HG03066 (cell line): ENCODE measurements around the gene EPB41L4B.
"Not testable (repeated sequence)": the region's sequence is repeated elsewhere in the genome, so short reads cannot be mapped to it uniquely, and the experiment has no call there.

Experiments
- ATAC-seq: cut with Tn5 transposase; IDR thresholded peaks from one replicate; pipeline ENCODE4 v1.9.1; 2021; ENCODE audit warnings: low read depth; ENCODE audit not compliant: unreplicated experiment

The EPB41L4B gene

GRCh38 chr9:109320742-109321448 is at the start of gene EPB41L4B:
EPB41L4B (minus strand) TSS chr9:109321059; CDS start chr9:109320446, 613 bp downstream.
- peak; percentile 98 for ATAC-seq

DNA sequence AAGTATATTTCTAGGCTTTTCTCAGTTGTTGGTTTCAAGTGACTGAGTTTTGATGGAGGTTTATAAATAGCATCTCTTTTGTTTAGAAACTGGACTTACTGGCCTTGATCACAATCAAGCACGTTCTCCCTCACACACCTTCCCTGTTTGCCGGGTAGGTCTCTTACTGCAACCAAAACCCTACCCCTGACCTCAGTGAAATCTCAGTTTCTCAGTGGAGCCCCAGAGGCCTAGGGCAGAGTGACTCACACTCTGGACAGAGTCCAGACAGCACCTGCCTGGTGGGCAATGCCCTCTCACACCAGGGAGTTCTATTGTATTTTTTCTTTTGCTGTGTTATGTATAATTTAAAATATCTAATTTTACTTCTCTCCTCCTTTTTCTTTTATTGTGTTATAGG is 48.4 kb upstream of the EPB41L4B start:
- peak; percentile 75 for ATAC-seq

GRCh38 chr9:109360771-109361170 is 39.9 kb upstream of the EPB41L4B start:
- ATAC-seq: no peak

DNA sequence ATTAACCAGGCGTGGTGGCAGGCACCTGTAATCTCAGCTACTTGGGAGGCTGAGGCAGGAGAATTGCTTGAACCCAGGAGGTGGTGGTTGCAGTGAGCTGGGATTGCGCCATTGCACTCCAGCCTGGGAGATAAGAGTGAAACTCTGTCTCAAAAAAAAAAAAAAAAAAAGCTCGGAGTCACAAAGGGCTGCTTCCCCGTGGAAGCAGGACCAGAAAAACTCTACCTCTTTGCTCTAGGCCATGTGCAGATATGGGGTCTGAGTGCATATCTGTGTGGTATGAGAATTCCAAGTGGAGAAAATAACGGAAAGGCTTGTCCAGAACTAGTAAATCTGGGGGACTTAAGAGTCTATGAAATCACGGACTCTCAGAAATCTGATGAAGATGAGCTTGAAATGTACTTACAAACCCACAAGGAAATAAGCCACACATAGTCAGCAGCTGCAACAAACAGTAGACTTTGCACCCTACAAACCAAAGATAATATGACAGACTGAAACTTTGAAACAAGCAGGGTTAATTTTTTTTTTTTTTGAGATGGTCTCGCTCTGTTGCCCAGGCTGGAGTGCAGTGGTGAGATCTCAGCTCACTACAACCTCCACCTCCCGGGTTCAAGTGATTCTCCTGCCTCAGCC is 38.2 kb upstream of the EPB41L4B start:
- ATAC-seq: not testable (repeated sequence)

DNA sequence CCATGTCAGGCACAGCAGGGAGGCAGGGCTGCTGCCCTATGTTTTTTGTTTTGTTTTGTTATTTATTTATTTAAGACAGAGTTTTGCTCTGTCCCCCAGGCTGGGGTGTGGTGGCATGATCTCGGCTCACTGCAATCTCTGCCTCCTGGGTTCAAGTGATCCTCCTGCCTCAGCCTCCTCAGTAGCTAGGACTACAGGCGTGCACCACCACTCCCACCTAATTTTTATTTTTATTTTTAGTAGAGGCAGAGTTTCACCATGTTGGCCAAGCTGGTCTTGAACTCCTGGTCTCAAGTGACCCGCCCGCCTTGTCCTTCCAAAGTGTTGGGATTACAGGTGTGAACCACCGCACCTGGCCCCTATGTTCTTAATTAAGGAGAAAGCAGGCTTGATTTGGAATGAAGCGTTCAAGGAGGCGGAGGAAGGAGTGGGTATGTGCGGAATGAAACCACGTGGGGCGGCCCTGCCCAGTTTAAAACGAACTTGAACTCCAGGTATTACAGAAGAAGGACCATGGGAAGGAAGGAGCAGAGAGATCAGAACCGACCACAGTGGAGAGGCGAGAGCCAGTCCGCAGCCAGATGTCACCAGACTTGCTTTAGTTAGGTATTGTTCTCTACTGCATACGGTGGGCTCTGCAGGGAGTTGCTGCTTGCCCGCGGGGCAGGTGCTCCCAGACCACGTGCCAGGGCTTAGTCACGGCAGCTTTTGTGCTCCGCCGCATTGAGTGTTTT is 34.9 kb upstream of the EPB41L4B start:
- ATAC-seq: no peak

GRCh38 chr9:109354190-109354589 is 33.3 kb upstream of the EPB41L4B start:
- ATAC-seq: no peak

GRCh38 chr9:109351032-109351431 is 30.2 kb upstream of the EPB41L4B start:
- ATAC-seq: no peak

DNA sequence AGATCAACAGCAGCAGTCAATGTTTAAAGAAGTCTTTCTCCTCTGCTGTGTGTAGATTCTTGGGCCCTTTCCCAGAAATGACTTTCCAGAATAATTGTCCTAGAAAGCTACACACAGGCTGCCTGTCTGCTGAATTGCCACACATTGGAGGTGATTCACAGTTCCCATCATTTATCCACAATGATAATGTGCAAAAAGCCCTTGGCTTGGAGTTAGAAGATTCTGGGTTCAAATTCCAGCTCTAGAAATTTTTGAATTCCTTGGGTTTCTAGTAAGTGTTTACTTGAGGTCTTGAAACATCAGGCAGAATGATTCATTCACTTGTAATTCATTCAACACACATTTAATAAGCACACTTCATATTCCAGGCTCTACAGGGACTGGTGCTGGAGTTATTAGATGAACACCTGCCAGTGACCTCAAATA is 28.6 kb upstream of the EPB41L4B start:
- ATAC-seq: no peak

DNA sequence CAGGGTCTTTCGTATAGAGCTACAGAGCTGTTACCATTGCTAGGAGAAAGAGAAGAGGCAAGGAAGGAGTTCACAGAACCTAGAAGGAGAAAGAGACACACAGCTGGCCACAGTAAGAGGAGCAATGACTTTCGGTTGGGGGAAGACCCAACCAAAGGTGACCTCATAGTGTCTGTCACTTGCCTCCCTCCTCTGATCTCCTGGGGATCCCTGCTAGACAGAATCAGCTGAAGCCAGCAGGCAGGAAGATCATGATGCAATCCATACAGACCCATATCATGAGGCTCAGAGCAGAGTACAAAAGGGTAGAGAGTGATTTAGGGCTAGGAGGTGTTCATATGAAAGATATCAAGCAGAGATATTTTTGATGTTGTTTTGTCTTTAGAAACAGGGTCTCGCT is 26.0 kb upstream of the EPB41L4B start:
- ATAC-seq: no peak

- no peak for ATAC-seq
These were observed 24.0 kb upstream of the EPB41L4B start for GRCh38 chr9:109344866-109345265.

DNA sequence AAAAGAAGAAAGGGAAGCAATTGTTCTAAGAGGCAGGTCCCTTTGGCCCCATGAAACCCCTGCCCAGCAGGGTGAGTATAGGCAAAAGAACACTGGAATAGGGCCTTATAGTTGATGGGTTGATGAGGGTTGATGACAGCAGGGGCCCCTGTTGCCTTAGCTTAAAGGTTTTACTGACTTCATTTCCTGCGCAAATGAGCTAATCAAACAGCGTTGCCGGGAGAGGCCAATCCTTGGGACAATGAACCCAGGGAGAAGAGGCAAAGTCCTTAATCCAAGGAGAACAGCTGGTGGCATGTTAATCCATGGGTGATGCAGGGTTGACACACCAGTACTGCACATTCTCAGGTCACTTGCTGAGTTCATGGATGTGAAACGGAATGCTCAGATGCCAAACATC is 22.0 kb upstream of the EPB41L4B start:
- ATAC-seq: no peak

- no peak for ATAC-seq
These were observed 20.7 kb upstream of the EPB41L4B start for GRCh38 chr9:109341561-109341960.

DNA sequence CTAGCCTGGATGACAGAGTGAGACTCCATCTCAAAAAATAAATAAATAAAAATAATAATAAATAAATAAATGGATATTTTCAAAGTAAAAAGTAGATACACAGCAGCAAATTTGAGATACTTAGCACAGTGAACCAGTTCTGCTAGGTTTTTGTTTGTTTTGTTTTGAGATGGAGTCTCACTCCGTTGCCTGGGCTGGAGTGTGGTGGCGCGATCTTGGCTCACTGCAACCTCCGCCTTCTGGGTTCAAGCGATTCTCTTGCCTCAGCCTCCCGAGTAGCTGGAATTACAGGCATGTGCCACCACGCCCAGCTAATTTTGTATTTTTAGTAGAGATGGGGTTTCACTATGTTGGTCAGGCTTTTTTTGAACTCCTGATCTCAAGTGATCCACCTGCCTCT is 20.1 kb upstream of the EPB41L4B start:
- ATAC-seq: not testable (repeated sequence)

DNA sequence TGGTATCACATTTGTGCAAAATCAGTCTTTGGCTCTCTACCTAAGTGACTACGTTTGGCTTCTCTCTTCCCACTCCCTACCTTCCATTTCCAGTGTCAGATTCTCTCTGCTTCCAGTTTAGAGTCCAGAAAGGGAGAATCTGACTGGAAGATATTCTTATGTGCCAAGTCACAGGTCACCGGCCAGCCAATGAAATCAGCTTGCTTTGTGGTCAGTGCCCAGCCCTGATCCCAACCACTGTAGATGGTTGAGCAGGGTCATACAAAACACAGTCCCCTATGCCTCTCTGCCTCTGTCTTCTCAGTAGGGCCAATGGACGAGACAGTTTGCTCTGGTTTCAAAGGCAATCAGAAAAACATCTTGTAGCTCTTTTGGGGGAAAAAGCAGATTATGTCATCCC is 15.6 kb upstream of the EPB41L4B start:
- no peak for ATAC-seq

GRCh38 chr9:109335929-109336328 is 15.1 kb upstream of the EPB41L4B start:
- no peak for ATAC-seq

- ATAC-seq: no peak
These were observed 14.3 kb upstream of the EPB41L4B start for GRCh38 chr9:109335121-109335520.

DNA sequence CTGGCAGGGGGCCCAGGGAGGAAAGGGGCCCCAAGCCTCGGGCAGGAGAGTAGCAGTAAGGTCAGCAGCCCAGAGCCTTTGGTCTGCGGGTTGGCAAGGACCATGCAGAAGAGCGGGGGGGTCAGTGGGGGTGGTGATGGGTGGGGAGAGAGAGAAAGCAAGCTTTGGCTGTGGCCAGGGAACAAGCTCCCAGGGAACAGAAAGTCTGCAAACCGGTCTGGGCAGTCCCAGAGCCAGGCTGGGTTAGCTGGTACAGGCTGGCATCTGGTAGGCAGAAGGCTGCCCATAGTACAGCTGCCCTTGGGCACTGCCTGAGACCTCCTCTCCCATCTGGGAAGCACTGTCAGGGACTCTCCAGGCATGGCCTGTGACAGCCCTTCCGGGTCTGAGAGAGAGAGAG is 10.5 kb upstream of the EPB41L4B start:
- no peak for ATAC-seq

DNA sequence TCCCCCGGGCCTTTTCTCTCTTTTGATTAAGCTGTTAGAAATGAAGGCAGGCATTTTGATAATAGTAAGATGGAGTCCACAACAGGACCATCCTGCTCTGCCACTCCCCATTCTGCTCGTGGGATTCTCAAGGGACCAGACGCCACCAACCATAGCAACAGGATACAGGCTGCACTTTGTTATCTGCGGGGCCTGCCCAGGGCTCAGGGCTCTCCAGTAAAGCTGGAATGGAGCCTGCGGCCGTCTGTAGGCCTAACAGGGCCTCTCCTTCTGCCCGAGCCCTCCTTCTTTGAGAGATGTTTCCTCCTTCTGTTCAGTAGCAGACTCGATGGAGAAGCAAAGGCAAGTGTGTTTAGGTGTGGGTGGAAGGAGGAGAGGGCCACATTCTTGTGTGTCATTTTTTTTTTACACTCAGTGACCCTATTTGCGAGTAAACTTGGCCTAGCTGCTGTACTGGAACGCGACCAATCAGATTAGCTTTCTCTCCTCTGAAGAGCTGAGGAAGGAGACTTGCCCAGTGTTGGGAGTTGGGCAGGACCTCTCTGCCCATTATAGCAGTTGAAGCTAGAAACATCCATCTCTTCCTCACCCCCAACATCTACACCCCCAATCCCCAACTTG is 8.9 kb upstream of the EPB41L4B start:
- ATAC-seq: no peak

- no peak for ATAC-seq
These were observed 8.2 kb upstream of the EPB41L4B start for GRCh38 chr9:109328978-109329637.

DNA sequence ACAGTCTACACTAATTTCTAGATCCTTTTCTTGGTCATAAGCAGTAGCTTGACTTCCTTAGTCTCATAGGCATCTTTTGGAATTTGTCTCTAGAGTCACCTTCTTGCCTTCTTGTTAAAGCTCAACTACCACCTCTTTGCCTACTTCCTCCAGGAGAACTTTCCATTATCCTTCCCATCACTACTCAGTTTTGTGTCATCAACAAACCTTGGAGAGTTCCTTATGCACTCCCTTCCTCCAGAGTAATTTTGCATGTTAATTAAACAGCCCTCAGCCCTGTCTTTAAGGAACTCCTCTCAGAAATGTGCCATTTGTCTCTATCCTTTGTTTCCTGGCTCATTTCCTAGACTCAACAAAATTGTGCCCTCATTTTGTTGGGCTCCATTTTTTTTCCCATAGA is 4.2 kb upstream of the EPB41L4B start:
- no peak for ATAC-seq

DNA sequence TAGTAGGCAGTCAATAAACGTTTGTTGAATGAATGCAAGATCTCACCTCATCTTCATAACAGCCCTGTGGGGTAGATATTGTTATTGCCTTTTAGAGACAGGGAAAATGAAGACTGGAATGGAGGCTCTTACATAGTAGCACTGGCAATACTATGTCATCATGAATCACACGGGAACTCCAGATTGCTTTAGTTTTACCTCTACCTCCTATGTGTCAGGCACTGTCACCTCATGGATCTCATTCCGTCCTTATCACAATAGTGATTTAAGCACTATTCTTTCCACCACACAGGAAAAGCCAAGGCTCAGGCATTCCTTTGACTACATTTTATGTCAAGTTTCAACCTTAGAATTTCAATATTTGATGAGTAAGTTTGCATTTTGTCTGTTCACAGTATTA is 2.9 kb upstream of the EPB41L4B start:
- no peak for ATAC-seq
